Hepatocyte (in vitro differentiated cells): ENCODE results near the gene GAD1.

Experiments used
- CTCF ChIP-seq: fragments of 200-600 bp; sonication (generic); IDR thresholded peaks from 2 replicates; pipeline ENCODE4 v1.5.1; 2016; ENCODE audit warnings: antibody characterized with exemption, mild to moderate bottlenecking; ENCODE audit not compliant: poor library complexity
- EZH2 ChIP-seq: fragments of 200-600 bp; sonication (generic); IDR thresholded peaks from 2 replicates; pipeline ENCODE4 v1.6.1; 2016; ENCODE audit warnings: antibody characterized with exemption, mild to moderate bottlenecking, borderline replicate concordance
- EZH2phosphoT487 ChIP-seq: fragments of 200-600 bp; sonication (generic); IDR thresholded peaks from one replicate; pipeline ENCODE4 v1.6.1; 2018; ENCODE audit warnings: antibody characterized with exemption, mild to moderate bottlenecking, low read depth, moderate library complexity; ENCODE audit not compliant: unreplicated experiment, severe bottlenecking

GRCh38 chr2:170873035-170873692 is 56.5 kb downstream of the GAD1 start:
- no peak for TF ChIP-seq EZH2
- TF ChIP-seq EZH2phosphoT487: no peak
- TF ChIP-seq CTCF: peak; percentile 91
